ENCODE results near the gene EIF2B1.
"Not testable (repeated sequence)": the region's sequence is repeated elsewhere in the genome, so short reads cannot be mapped to it uniquely, and the experiment has no call there.

Gene EIF2B1

GRCh38 chr12:123617144-123617543, 16.3 kb downstream of the EIF2B1 start:
- DNase-seq, result no peak

- DNase-seq, result no peak
Observed at GRCh38 chr12:123614531-123614930, 19.0 kb downstream of the EIF2B1 start.

- no peak for DNase-seq
Observed at GRCh38 chr12:123614110-123614509, 19.4 kb downstream of the EIF2B1 start.

- no peak for DNase-seq
Observed at GRCh38 chr12:123608182-123608581, 25.3 kb downstream of the EIF2B1 start.

DNA sequence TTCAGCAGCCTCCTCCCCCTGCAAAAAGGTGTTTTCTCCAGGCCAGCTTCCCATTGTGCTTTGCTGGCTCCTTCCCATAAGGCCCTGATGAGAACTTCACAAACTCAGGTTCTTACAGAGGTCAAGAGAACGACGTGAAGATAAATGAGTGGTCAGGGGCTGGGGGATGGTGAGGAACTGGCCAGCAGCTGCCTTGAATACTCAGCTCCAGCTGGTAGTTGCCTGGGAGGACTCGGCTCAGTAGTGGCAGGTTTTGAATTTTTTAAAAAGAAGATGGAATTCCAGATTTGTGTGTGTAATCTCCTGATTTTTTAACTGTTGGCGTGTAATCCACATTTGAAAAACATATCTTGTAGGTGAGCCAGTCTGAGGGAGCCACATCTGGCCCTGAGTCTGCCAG, 25.7 kb downstream of the EIF2B1 start:
- no peak for DNase-seq

DNA sequence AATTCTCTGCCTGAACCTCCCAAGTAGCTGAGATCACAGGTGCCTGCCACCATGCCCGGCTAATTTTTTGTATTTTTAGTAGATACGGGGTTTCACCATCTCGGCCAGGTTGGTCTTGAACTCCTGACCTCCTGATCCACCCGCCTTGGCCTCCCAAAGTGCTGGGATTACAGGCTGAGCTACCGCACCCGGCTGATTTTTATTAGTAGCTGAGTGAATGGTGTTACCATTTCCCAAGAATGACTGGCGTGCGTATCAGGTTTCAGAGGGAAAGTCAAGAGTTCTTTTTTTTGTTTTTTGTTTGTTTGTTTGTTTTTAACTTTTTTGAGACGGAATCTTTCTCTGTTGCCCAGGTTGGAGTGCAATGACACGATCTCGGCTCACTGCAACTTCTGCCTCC, 30.0 kb downstream of the EIF2B1 start:
- DNase-seq, result not testable (repeated sequence)

DNA sequence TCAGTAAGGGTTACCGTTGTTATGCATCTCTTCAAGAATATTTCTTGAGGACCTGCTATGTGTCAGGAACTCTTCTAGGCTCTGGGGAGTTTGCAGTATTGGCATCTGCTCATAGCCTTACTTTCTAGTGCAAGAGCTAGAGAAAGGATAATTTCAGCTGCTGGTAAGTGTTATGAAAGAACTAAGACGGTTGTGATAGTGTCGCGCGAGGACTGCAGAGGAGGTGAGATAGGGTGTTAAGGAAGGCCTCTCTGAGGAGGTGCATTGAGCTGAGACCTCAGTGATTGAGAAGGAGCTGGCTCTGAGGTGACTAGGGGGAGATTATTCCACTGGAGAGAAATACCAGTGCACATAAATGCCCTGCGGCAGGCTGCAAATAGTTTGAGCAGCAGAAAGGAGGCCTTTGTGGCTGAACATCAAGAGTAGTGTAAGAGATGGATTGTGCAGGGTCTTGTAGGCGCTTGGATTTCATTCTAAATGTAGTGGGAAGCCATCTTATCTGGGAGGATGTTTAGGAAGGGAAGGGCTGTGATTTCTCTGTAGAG, 30.8 kb downstream of the EIF2B1 start:
- DNase-seq, result no peak

DNA sequence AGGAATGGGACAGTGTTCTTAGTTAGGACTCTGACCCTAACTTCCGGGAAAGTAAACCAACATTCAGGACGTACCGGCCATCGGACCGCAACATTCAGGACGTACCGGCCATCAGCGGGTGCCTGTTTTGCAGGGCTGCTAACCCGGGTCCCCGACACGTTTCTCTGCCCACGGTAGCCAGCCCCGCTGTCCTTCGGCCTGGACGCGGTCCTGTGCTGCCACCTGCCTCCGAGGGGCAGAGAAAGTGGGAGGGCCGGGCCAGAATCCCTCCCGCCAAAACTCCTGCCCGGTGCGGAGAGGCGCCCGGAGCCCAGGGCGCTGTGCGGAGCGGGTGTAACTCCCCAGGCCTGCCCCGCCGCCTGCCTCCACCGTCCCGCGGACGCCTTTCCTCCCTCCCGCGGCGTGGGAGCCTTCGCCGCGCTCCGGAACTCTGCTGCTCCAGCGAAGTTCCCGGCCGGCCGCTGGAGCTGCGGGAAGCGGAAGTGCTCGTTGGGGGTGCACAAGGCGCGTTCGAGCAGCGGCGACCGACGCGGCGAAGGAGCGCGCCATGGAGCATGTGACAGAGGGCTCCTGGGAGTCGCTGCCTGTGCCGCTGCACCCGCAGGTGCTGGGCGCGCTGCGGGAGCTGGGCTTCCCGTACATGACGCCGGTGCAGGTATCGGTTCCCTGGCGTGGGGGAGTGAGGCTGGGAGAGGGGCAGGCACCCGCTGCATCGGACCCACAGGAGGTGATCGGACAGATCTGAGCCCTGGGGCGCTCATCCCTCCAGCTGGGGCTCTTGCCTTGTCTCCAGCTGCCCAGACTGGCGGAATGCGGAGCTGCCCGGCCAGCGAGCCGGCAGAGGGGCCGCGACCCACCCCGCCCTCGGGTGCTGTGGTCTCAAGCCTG, 31.6 kb downstream of the EIF2B1 start, which contains the start of gene DDX55:
Gene DDX55 (plus strand): TSS at position 498 of the 888 bp plus-strand sequence. CDS start 50 bp downstream, at position 548.
- DNase-seq, result peak; percentile 76

DNA sequence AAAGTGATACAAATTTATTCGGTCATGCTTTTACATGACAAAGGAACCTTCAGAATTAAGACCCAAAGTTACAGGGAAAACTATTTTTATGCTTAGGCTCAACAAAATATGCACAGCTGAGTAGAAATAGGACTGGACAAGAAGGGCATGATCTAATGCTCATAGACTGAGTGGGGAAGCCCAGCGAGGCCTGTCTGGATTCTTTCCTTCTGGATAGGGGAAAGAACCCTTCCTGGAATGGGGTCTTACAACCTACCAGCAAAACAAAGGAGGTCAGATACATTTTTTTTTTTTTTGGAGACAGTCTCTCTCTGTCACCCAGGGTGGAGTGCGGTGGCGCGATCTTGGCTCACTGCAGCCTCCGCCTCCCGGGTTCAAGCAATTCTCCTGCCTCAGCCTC, 33.8 kb downstream of the EIF2B1 start:
- no peak for DNase-seq

- no peak for DNase-seq
Observed at GRCh38 chr12:123599310-123599709, 34.2 kb downstream of the EIF2B1 start.

DNA sequence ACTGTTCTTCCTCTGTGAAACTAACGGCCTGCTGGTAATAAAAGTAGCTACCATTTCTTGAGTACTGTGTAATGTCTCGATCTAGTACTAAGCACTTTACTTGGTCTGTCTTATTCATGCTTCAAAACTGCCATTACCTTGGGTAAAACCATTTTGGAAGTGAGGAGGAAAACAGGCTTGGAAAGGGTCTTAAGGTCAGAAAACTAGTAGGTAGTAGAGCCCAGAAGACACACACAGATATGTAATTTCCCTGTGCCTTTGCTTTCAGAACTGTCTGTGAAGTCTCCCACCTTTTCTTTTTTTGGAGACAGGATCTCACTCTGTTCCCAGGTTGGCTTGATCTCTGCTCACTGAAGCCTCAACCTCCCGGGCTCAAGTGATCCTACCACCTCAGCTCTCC, 35.0 kb downstream of the EIF2B1 start:
- no peak for DNase-seq

- DNase-seq, result no peak
Observed at GRCh38 chr12:123597100-123597499, 36.4 kb downstream of the EIF2B1 start.

DNA sequence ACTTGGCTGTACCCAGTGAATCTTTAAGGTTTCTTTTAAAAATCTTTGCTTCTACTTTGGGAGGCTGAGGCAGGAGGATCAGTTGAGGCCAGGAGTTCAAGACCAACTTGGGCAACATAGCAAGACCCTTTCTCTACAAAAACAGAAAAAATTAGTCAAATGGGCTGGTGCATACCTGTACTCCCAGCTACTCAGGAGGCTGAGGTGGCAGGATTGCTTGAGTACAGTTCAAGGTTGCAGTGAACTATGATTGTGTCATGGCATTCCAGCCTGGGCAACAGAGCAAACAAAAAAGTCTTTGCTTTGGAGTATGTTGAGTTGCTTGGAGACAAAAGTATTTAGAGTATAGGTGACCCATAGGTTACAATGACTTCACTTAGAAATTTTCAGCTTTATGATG, 37.8 kb downstream of the EIF2B1 start:
- no peak for DNase-seq

DNA sequence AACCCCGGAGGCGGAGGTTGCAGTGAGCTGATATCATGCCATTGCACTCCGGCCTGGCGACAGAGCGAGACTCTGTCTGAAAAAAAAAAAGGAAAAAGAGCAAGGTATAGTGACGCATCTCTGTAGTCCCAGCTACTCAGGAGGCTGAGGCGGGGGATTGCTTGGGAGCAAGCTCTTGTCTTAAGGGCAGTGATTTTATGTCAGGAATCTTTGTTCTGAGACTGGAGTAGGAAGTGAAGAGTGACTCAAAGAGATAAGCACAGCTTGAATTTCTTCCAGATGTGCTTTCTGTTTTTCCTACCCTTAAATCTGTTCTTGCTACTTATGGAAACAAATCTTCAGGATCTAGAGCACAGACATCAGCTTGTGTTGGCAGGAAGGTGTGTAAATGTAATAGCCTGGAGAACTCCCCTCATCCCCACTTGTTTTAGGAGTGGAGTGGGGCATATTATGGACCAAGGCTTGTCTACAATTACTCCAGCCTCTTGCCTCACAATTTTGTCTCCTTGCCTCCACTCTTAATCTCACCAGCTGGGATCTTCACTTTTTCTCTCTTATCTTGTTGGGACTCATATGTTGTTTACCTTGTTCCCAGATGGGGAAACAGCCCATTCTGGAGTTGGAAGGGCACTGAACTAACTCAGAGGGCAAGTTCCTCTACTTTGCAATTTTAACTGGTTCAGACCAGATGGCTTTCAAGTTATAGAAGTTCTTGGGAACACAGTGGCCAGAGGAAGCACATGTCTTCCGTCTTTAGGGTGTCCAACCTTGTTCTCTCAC, 41.6 kb downstream of the EIF2B1 start:
- no peak for DNase-seq

GRCh38 chr12:123580772-123581171, 52.7 kb downstream of the EIF2B1 start:
- DNase-seq, result no peak

GRCh38 chr12:123578829-123579228, 54.7 kb downstream of the EIF2B1 start:
- not testable (repeated sequence) for DNase-seq

DNA sequence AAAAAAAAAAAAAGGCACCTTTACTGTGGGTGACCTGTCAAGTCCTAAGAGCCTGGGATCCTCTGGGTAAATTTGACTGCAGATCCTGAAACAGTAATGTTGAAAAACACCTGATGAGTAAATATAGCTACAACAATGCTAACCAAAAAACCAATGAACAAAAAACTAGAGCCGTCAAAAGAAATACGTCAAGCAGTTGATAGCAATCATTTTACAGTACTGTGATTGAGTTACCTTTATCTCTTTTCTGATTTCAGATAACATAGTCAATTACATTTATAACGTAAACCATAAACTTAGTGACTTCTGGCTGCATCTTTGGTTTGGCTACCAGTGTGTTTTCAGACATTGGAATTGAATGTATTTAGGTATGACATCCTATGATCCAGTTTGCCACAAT, 55.2 kb downstream of the EIF2B1 start:
- no peak for DNase-seq

GRCh38 chr12:123576611-123577010, 56.9 kb downstream of the EIF2B1 start:
- DNase-seq, result no peak

GRCh38 chr12:123573870-123574269, 59.6 kb downstream of the EIF2B1 start:
- no peak for DNase-seq

DNA sequence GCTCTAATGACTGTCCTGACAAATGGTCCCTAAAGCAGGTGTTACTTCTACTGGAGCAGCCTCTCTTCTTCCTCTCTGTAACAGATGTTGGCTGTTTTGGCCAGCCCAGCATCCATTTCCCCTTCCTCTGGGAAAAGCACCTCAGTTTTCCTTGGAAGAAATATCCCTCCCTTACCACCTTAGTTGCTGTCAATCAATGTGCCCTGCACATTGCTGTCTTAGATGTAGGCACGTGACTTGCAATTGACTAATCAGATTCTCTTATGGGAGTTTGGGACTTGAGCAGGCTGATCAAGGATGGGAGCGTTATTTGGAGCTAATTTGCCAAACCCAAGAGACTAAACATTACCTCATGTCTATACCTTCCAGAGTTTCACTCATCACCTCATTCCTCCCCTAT, 61.1 kb downstream of the EIF2B1 start:
- DNase-seq, result no peak

DNA sequence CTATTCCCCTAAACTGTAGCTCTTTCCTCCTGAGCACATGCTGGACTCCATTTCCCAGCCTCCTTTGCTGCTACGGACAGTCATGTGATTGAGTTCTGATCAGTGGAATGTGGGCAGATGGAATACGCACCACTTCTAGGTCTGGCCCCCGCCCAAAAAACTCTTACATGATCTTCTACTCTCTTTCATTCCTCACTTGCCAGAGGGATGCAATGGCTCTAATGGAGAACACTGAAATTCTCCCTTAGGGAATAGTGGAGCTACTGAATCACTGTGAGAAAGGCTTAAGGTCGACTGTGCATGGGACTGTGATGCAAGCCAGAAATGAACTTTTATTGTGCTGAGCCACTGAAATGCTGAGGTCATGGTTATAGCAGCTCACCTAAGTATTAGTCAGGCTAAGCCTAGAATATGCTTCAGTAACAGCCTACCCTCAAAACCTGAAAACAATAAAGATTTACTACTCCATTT, 62.1 kb downstream of the EIF2B1 start:
- DNase-seq, result no peak
